HepG2 (cell line): Measurements from ENCODE around the gene IKZF3. TPM values are rescaled to one million over a fixed set of nuclear protein-coding genes. Genes with fewer than 3 reads are reported as not detected.
A peak's percentile ranks its signal among the peaks of the same experiment; 100 is the strongest.

Source experiments
- CBFB ChIP-seq: sonication (generic); formaldehyde crosslinking; IDR thresholded peaks from 2 replicates; pipeline ENCODE4 v1.4.0; 2020; ENCODE audit warnings: missing genetic modification reagents
- DBP ChIP-seq: sonication (generic); formaldehyde crosslinking; IDR thresholded peaks from 2 replicates; pipeline ENCODE4 v1.4.0; 2020; ENCODE audit warnings: missing genetic modification reagents; ENCODE audit errors: not compliant biosample characterization
- ERF ChIP-seq: IDR thresholded peaks from 2 replicates; pipeline ENCODE4 v1.6.1; 2018; ENCODE audit warnings: missing biosample characterization, missing genetic modification reagents
- FOXP1 ChIP-seq, 2 experiments: fragments of 450-650 bp in 1 of 2; IDR thresholded peaks; 2 replicates each; pipeline ENCODE4 v1.6.1; 2017 to 2018; ENCODE audit warnings: antibody characterized with exemption in 1 of 2
- ISL2 ChIP-seq: sonication (generic); formaldehyde crosslinking; IDR thresholded peaks from 2 replicates; pipeline ENCODE4 v1.5.0; 2020; ENCODE audit warnings: missing genetic modification reagents
- KMT2B ChIP-seq: IDR thresholded peaks from 2 replicates; pipeline ENCODE4 v1.6.1; 2016; ENCODE audit warnings: missing genetic modification reagents, missing compliant biosample characterization
- PBX2 ChIP-seq: IDR thresholded peaks from 2 replicates; pipeline ENCODE4 v1.6.1; 2016; ENCODE audit warnings: control low read depth
- PRDM15 ChIP-seq: sonication (generic); formaldehyde crosslinking; IDR thresholded peaks from 2 replicates; pipeline ENCODE4 v1.4.0; 2020; ENCODE audit warnings: missing genetic modification reagents
- RBAK ChIP-seq: sonication (generic); formaldehyde crosslinking; IDR thresholded peaks from 2 replicates; pipeline ENCODE4 v1.5.1; 2020; ENCODE audit warnings: mild to moderate bottlenecking, missing genetic modification reagents
- REPIN1 ChIP-seq: sonication (generic); formaldehyde crosslinking; IDR thresholded peaks from 2 replicates; pipeline ENCODE4 v1.8.0; 2022; ENCODE audit warnings: missing genetic modification reagents, low read depth, mild to moderate bottlenecking, borderline replicate concordance
- SKI ChIP-seq: fragments of 450-650 bp; IDR thresholded peaks from one replicate; pipeline ENCODE4 v1.6.1; 2018; ENCODE audit warnings: mild to moderate bottlenecking; ENCODE audit not compliant: partially characterized antibody
- TGIF2 ChIP-seq: IDR thresholded peaks from 2 replicates; pipeline ENCODE4 v1.6.1; 2016; ENCODE audit warnings: control low read depth, missing compliant biosample characterization
- ZBTB43 ChIP-seq: sonication (generic); formaldehyde crosslinking; conservative IDR thresholded peaks from 2 replicates; pipeline ENCODE4 v1.4.0; 2020; ENCODE audit warnings: missing genetic modification reagents
- ZIK1 ChIP-seq: sonication (generic); formaldehyde crosslinking; IDR thresholded peaks from 2 replicates; pipeline ENCODE4 v1.5.0; 2020; ENCODE audit warnings: mild to moderate bottlenecking, low read depth, missing genetic modification reagents, borderline replicate concordance
- ZNF24 ChIP-seq: fragments of 450-650 bp; IDR thresholded peaks from 2 replicates; pipeline ENCODE4 v1.6.1; 2017; ENCODE audit warnings: antibody characterized with exemption, mild to moderate bottlenecking
- polyA plus RNA-seq, 8 experiments: library from polyadenylated mRNA; depleted of rRNA in 3 of 8; stranded (reverse) in 7 of 8; unstranded in 1 of 8; fragments of >200 nt; fragmentation: Illumina TruSeq in 4 of 8; extraction: Trizol in 4 of 8; gene quantifications; 2 replicates each; pipeline versions ENCODE4 v1.2.1 to v1.2.3, GENCODE V29; 2011 to 2016; ENCODE audit warnings: low read depth in 4 of 8, missing spikeins in 1 of 8, mixed read lengths in 1 of 8; ENCODE audit not compliant: insufficient read depth in 1 of 8
- total RNA-seq, 5 experiments: library from RNA; depleted of rRNA; stranded (reverse); fragments of >200 nt; fragmentation: Illumina TruSeq; extraction: Trizol; gene quantifications; 2 replicates each; pipeline ENCODE4 v1.2.3, GENCODE V29; 2016; ENCODE audit warnings: low read depth in 1 of 5

The IKZF3 gene
- total and polyA plus RNA-seq, 2 of the 13 experiments (the other 11 are each of a cell fraction or from before 2014, with no cell fraction given), result not detected

- TF ChIP-seq DBP (CRISPR knock-in tag) (no peak), KMT2B (CRISPR knock-in tag) (no peak), ERF (CRISPR knock-in tag) (0 out of 2 replicates have a peak, but pooled peaks have one; percentile 43), FOXP1 (IDR thresholded peaks at IDR 0.05) (no peak), FOXP1 (CRISPR knock-in tag; IDR thresholded peaks at IDR 0.05) (no peak), ZBTB43 (CRISPR knock-in tag) (no peak), PRDM15 (no peak), RBAK (CRISPR knock-in tag) (no peak), SKI (no peak), CBFB (CRISPR knock-in tag) (no peak), PBX2 (peak; percentile 37; the same call in 1 of the 2 replicates), ZNF24 (no peak), ISL2 (CRISPR knock-in tag) (0 out of 2 replicates have a peak, but pooled peaks have one; percentile 29), ZIK1 (CRISPR knock-in tag) (no peak; the same call in 1 of the 2 replicates), REPIN1 (CRISPR knock-in tag) (peak; percentile 81; the same call in 1 of the 2 replicates), TGIF2 (CRISPR knock-in tag) (peak; percentile 31; the same call in 1 of the 2 replicates)
Observed at GRCh38 chr17:39750131-39751015, 113.7 kb downstream of the IKZF3 start (continued).
